GM12873 (cell line): Measurements from ENCODE around the gene THSD4.

Experiments used
- TF ChIP-seq, protein P1 (sequence below): IDR thresholded peaks from 2 replicates; pipeline ENCODE4 v1.5.1; 2012; ENCODE audit warnings: low read depth, mild to moderate bottlenecking, moderate library complexity, low read length, control low read depth; ENCODE audit not compliant: insufficient read depth; ENCODE audit errors: missing control alignments

Gene THSD4

DNA sequence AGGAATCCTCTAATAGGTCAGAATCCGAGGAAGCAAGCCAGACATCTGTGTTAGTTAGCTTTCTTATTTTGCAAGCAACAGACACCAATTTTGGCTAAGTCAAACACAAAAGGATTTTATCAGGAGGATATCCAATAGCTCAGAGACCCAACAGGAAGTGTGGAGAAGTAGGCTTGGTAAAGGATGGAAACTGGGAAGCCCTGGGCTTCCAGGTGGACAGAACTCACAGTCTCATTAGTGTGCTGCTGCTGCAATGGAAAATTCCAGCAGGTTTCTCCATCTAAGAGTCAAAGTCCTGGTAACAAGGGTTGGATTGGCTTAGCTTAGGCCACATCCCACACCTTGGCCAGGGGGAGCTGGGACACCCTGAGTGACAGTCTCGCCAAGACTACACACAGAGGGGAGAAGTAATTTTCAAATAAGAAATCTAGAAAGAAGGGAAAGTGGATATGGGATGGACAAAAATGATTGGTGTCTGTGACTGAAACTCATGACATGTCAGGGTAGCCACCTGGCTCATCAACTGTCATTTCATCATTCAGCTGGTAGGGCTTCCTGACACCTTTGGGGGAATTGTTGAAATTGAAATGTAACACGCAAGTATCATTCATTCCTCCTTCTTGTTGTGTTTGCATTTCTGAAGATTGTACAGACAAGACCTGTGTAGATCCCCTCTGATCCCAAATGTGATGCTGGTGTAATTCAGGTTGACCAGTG is 158.6 kb downstream of the THSD4 start:
- TF ChIP-seq, protein P1, sequence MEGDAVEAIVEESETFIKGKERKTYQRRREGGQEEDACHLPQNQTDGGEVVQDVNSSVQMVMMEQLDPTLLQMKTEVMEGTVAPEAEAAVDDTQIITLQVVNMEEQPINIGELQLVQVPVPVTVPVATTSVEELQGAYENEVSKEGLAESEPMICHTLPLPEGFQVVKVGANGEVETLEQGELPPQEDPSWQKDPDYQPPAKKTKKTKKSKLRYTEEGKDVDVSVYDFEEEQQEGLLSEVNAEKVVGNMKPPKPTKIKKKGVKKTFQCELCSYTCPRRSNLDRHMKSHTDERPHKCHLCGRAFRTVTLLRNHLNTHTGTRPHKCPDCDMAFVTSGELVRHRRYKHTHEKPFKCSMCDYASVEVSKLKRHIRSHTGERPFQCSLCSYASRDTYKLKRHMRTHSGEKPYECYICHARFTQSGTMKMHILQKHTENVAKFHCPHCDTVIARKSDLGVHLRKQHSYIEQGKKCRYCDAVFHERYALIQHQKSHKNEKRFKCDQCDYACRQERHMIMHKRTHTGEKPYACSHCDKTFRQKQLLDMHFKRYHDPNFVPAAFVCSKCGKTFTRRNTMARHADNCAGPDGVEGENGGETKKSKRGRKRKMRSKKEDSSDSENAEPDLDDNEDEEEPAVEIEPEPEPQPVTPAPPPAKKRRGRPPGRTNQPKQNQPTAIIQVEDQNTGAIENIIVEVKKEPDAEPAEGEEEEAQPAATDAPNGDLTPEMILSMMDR: no peak

DNA sequence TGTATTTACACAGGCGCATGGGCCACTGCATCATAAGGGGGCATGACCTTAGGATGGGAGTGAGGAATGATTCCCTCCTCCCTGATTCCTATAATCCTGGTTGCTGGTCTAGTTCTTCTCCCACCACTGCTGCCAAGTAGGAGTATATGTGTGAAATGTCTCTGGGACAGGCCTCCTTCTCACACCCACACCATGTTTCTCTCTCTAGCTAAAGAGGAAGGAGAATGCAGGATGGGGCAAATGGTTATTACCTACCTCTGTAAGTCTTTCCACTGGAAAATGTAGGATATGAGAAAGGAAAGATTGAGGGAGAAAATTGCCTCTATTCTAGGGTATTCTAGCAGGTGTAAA is 159.2 kb downstream of the THSD4 start:
- TF ChIP-seq, protein P1: no peak

GRCh38 chr15:71275098-71275497 is 159.8 kb downstream of the THSD4 start:
- TF ChIP-seq, protein P1: no peak

- TF ChIP-seq, protein P1: no peak
These were observed 160.5 kb downstream of the THSD4 start for GRCh38 chr15:71275566-71276335.

DNA sequence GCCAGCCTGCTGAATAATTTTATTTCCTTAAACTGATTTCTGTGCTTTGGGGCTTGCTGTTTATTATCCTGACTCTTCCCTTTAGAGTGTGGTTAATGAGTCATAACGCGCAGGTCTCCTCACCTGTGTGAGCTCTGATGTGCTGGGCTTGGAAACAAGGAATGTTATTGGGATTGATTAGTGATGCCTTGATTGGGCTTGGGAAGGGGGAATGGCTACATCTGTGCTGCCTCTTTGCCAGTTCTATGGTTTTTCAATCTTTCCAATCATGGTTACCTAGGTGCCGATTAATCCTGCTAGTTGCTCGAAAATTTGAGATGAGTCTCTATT is 161.0 kb downstream of the THSD4 start:
- TF ChIP-seq, protein P1: no peak

- TF ChIP-seq, protein P1: no peak
These were observed 163.9 kb downstream of the THSD4 start for GRCh38 chr15:71278989-71279756.

- TF ChIP-seq, protein P1: no peak
These were observed 164.5 kb downstream of the THSD4 start for GRCh38 chr15:71279757-71280141.
